Ishikawa (cell line): ENCODE results near the gene FOXF1.

Experiments used
- RAD21 ChIP-seq: IDR thresholded peaks from 2 replicates; pipeline ENCODE4 v1.6.1; 2012; ENCODE audit warnings: low read depth
- TCF12 ChIP-seq: IDR thresholded peaks from 2 replicates; pipeline ENCODE4 v1.6.1; 2012; ENCODE audit warnings: low read depth
- TF ChIP-seq, protein P1 (sequence below): IDR thresholded peaks from 2 replicates; pipeline ENCODE4 v1.6.1; 2012; ENCODE audit warnings: low read depth, mild to moderate bottlenecking

DNA sequence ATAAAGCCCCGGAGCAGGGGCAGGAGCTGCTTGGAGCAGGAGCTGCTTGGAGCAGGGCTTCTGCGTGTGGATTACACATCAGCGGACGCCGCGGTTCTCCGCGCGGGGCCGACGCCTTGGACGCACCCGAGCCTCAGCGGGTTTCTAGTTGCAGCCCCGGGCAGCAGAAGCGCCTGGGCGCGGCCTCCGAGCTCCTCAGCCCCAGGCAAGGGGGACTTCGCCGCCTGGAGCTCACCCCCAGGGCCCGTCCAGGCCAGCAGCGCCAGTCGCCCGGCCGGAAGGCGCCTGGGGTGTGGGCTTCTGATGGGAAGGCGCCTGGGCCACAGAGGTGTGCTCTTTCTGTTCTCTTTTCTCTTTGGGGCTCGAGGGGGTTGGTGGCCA lies 6.3 kb downstream of the FOXF1 start:
- no peak for TF ChIP-seq TCF12
- TF ChIP-seq, protein P1, sequence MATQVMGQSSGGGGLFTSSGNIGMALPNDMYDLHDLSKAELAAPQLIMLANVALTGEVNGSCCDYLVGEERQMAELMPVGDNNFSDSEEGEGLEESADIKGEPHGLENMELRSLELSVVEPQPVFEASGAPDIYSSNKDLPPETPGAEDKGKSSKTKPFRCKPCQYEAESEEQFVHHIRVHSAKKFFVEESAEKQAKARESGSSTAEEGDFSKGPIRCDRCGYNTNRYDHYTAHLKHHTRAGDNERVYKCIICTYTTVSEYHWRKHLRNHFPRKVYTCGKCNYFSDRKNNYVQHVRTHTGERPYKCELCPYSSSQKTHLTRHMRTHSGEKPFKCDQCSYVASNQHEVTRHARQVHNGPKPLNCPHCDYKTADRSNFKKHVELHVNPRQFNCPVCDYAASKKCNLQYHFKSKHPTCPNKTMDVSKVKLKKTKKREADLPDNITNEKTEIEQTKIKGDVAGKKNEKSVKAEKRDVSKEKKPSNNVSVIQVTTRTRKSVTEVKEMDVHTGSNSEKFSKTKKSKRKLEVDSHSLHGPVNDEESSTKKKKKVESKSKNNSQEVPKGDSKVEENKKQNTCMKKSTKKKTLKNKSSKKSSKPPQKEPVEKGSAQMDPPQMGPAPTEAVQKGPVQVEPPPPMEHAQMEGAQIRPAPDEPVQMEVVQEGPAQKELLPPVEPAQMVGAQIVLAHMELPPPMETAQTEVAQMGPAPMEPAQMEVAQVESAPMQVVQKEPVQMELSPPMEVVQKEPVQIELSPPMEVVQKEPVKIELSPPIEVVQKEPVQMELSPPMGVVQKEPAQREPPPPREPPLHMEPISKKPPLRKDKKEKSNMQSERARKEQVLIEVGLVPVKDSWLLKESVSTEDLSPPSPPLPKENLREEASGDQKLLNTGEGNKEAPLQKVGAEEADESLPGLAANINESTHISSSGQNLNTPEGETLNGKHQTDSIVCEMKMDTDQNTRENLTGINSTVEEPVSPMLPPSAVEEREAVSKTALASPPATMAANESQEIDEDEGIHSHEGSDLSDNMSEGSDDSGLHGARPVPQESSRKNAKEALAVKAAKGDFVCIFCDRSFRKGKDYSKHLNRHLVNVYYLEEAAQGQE: no peak
- TF ChIP-seq RAD21: no peak
